GM10847 (cell line): ENCODE data around the gene SOD2.

Source experiments
- POLR2A ChIP-seq: IDR thresholded peaks from 2 replicates; pipeline ENCODE4 v1.6.1; 2011; ENCODE audit not compliant: insufficient read length; ENCODE audit errors: extremely low read depth

Gene SOD2

GRCh38 chr6:159654483-159655098 lies 38.5 kb downstream of the SOD2 start:
- no peak for TF ChIP-seq POLR2A

DNA sequence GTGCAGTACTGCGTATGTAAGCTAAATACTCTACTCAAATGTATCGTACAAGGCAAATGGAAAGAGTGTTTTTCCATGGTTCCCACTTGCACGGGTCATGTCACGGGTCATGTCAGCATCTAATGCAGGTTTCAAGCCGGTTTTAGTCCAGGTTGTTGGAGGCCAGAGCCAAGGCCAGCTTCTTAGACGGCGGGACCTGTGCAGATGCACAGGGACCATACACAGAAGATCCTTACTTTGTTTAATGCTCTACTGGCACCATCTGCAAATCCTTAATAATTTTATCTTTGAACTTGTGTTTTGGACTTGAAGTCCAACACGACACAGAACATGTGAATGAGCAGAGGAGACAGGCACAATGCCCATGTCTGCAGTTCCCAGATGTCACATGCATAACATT lies 42.7 kb downstream of the SOD2 start:
- TF ChIP-seq POLR2A, result no peak

GRCh38 chr6:159649441-159649840 lies 43.6 kb downstream of the SOD2 start:
- TF ChIP-seq POLR2A, result no peak

- TF ChIP-seq POLR2A, result no peak
Observed at GRCh38 chr6:159646733-159647132, 46.3 kb downstream of the SOD2 start.

DNA sequence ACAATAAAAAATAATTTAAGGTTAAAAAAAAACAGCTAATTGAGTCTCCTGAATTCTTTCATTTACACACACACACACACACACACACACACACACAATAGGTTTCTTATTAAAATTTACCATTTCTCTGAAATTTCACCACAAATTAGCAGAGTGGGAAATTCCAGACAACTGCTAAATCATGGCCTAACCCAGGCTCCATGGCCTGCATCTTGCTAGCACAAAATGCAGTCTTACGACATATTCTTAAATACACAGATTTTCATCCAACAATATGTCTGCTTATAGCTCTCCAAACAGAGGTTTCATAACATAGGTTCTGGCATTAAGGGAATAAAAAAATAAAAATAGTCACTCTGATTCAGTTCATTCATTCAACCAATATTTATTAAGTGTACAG lies 46.9 kb downstream of the SOD2 start:
- no peak for TF ChIP-seq POLR2A

GRCh38 chr6:159645640-159646039 lies 47.4 kb downstream of the SOD2 start:
- TF ChIP-seq POLR2A, result no peak
